ENCODE measurements around the gene HPCA.

HPCA gene

GRCh38 chr1:32886004-32886827 is at the start of gene HPCA:
HPCA (plus strand) TSS chr1:32886491; CDS start chr1:32888899, 2,408 bp downstream.
- ChIA-PET POLR2A (no interaction called here), CTCF (interaction anchor here (0.5 to 1.1 kb wide), 10 partner anchors 7 to 306 kb away, joined by 3 to 6 read pairs (median 3); partner anchors contain the start of gene RNF19B)
- peak; percentile 96 for DNase-seq (ENCODE audit: extremely low spot score)
- TF ChIP-seq TARDBP (IDR thresholded peaks at IDR 0.05) (0 out of 2 replicates have a peak, but pooled peaks have one; percentile 48), L3MBTL2 (conservative IDR thresholded peaks at IDR 0.05) (no peak)

GRCh38 chr1:32848354-32849063 is 37.8 kb upstream of the HPCA start:
- CTCF ChIA-PET: interaction anchor here (0.7 kb wide), 1 partner anchor 9 kb away, joined by 3 read pairs; no protein-coding TSS in a partner anchor
- no peak for TF ChIP-seq ARNT (IDR thresholded peaks at IDR 0.05)
- no peak for TF ChIP-seq LEF1 (IDR thresholded peaks at IDR 0.05; ENCODE audit: borderline replicate concordance)
- TF ChIP-seq PKNOX1 (IDR thresholded peaks at IDR 0.05): no peak
- no peak for TF ChIP-seq BHLHE40 (IDR thresholded peaks at IDR 0.05; ENCODE audit: borderline replicate concordance)
- TF ChIP-seq ELF4 (IDR thresholded peaks at IDR 0.05): no peak
- no peak for TF ChIP-seq FOXA1 (IDR thresholded peaks at IDR 0.05)
- no peak for TF ChIP-seq SP1 (IDR thresholded peaks at IDR 0.05)
- TF ChIP-seq CTBP1 (IDR thresholded peaks at IDR 0.05; ENCODE audit: borderline replicate concordance): no peak
- no peak for TF ChIP-seq HDGF (IDR thresholded peaks at IDR 0.05; ENCODE audit: borderline replicate concordance)
- TF ChIP-seq TARDBP (IDR thresholded peaks at IDR 0.05): no peak
- DNase-seq (ENCODE audit: extremely low spot score): no peak
- POLR2A ChIA-PET: interaction anchor here (0.7 kb wide), 1 partner anchor 114 kb away, joined by 3 read pairs; no protein-coding TSS in a partner anchor

- ChIA-PET CTCF (no interaction called here), POLR2A (no interaction called here)
Measured at GRCh38 chr1:32855861-32856617, 30.3 kb upstream of the HPCA start.

GRCh38 chr1:32858136-32858535 is 28.2 kb upstream of the HPCA start:
- CTCF ChIA-PET: interaction anchor here (0.6 to 1.3 kb wide), 2 partner anchors 14 to 66 kb away, joined by 3 to 6 read pairs; no protein-coding TSS in a partner anchor
- POLR2A ChIA-PET: no interaction called here
- TF ChIP-seq NFRKB (IDR thresholded peaks at IDR 0.05) (no peak), PKNOX1 (IDR thresholded peaks at IDR 0.05) (peak; percentile 27; the same call in 1 of the 2 replicates)
- no peak for DNase-seq (ENCODE audit: extremely low spot score)

More at GRCh38 chr1:32855861-32856617, 30.3 kb upstream of the HPCA start:
- no peak for DNase-seq (ENCODE audit: extremely low spot score)
- TF ChIP-seq BHLHE40 (IDR thresholded peaks at IDR 0.05; ENCODE audit: borderline replicate concordance): no peak

- ChIA-PET POLR2A (no interaction called here), CTCF (interaction anchor here (1.3 kb wide), 1 partner anchor 13 kb away, joined by 6 read pairs; no protein-coding TSS in a partner anchor)
- TF ChIP-seq CTBP1 (IDR thresholded peaks at IDR 0.05; ENCODE audit: borderline replicate concordance) (no peak), NFRKB (IDR thresholded peaks at IDR 0.05) (no peak), HDGF (IDR thresholded peaks at IDR 0.05; ENCODE audit: borderline replicate concordance) (no peak), FOXM1 (IDR thresholded peaks at IDR 0.05; ENCODE audit: borderline replicate concordance) (no peak), L3MBTL2 (conservative IDR thresholded peaks at IDR 0.05) (no peak), PKNOX1 (IDR thresholded peaks at IDR 0.05) (no peak), ZNF384 (IDR thresholded peaks at IDR 0.05) (no peak), ARNT (IDR thresholded peaks at IDR 0.05) (no peak), TARDBP (IDR thresholded peaks at IDR 0.05) (no peak), FOXA1 (IDR thresholded peaks at IDR 0.05) (no peak), SP1 (IDR thresholded peaks at IDR 0.05) (no peak), SUZ12 (IDR thresholded peaks at IDR 0.05) (no peak), ELF4 (IDR thresholded peaks at IDR 0.05) (no peak), BHLHE40 (IDR thresholded peaks at IDR 0.05; ENCODE audit: borderline replicate concordance) (no peak), FOXK2 (IDR thresholded peaks at IDR 0.05) (no peak)
- DNase-seq (ENCODE audit: extremely low spot score): no peak
Measured at GRCh38 chr1:32858791-32859190, 27.5 kb upstream of the HPCA start.

- ChIA-PET CTCF (interaction anchor here (0.6 to 0.7 kb wide), 2 partner anchors 18 to 32 kb away, joined by 3 read pairs; no protein-coding TSS in a partner anchor), POLR2A (interaction anchor here (0.9 kb wide), 1 partner anchor 9 kb away, joined by 3 read pairs; no protein-coding TSS in a partner anchor)
- DNase-seq (ENCODE audit: extremely low spot score): no peak
- TF ChIP-seq NFRKB (IDR thresholded peaks at IDR 0.05) (no peak), HDGF (IDR thresholded peaks at IDR 0.05; ENCODE audit: borderline replicate concordance) (no peak), FOXA1 (IDR thresholded peaks at IDR 0.05) (no peak), ZNF384 (IDR thresholded peaks at IDR 0.05) (no peak)
Measured at GRCh38 chr1:32859915-32860314, 26.4 kb upstream of the HPCA start.

Measured in HEK293T (cell line).